ENCODE data around the gene SMAD7. TPM values are rescaled to one million over a fixed set of nuclear protein-coding genes. Genes with fewer than 3 reads are reported as not detected.

Gene SMAD7
- total and polyA plus RNA-seq, 9 donors, result 10.7 to 36.5 (median 13.7) TPM

DNA sequence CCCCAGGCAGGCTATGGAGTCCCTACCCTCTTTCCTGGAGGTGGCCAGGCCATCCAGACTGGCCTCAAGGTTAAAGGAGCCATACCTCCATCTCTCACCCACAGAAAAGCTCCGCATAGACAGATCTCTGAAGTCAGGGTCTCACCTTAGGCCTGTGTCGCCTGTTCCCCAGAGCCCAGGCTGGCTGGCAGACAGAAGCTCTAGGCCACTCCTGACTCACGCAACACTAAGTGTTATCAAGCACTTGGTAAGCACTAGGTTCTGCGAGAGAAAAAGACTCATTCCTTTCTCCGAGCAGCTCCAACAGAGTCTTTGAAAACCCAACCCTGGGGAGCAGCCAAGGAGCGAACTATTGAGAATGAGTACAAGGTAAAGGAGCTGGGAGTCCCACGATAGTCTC is 6.1 kb downstream of the SMAD7 start:
- WGBS, 3 donors, result 69 to 91% (median 79%) methylated on average over 7 of the region's 7 CpGs
- H3K27ac ChIP-seq, result no peak overlapping the region
- DNase-seq, result no peak
- H3K36me3 ChIP-seq, result no peaks in the 10 kb centered on the region
- H3K27me3 ChIP-seq, result no peaks in the 10 kb centered on the region
- H3K4me1 ChIP-seq (ENCODE audit: insufficient read depth), result peaks cover 43% of the 10 kb centered on the region
- no peak overlapping the region for H3K4me3 ChIP-seq
- TF ChIP-seq, protein P1, sequence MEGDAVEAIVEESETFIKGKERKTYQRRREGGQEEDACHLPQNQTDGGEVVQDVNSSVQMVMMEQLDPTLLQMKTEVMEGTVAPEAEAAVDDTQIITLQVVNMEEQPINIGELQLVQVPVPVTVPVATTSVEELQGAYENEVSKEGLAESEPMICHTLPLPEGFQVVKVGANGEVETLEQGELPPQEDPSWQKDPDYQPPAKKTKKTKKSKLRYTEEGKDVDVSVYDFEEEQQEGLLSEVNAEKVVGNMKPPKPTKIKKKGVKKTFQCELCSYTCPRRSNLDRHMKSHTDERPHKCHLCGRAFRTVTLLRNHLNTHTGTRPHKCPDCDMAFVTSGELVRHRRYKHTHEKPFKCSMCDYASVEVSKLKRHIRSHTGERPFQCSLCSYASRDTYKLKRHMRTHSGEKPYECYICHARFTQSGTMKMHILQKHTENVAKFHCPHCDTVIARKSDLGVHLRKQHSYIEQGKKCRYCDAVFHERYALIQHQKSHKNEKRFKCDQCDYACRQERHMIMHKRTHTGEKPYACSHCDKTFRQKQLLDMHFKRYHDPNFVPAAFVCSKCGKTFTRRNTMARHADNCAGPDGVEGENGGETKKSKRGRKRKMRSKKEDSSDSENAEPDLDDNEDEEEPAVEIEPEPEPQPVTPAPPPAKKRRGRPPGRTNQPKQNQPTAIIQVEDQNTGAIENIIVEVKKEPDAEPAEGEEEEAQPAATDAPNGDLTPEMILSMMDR (IDR thresholded peaks at IDR 0.05), result no peak
- TF ChIP-seq POLR2A (IDR thresholded peaks at IDR 0.05), result no peak
- TF ChIP-seq EP300 (IDR thresholded peaks at IDR 0.05), result no peak
- intact Hi-C loops (cut with DNase I), result loop anchor here in 2 of 4 donors (10.0 kb wide), 2 partner anchors 160 to 540 kb away; partner anchors contain the start of gene C18orf32 (in 1 of the 2)
- H3K9me3 ChIP-seq, result no peaks in the 10 kb centered on the region

DNA sequence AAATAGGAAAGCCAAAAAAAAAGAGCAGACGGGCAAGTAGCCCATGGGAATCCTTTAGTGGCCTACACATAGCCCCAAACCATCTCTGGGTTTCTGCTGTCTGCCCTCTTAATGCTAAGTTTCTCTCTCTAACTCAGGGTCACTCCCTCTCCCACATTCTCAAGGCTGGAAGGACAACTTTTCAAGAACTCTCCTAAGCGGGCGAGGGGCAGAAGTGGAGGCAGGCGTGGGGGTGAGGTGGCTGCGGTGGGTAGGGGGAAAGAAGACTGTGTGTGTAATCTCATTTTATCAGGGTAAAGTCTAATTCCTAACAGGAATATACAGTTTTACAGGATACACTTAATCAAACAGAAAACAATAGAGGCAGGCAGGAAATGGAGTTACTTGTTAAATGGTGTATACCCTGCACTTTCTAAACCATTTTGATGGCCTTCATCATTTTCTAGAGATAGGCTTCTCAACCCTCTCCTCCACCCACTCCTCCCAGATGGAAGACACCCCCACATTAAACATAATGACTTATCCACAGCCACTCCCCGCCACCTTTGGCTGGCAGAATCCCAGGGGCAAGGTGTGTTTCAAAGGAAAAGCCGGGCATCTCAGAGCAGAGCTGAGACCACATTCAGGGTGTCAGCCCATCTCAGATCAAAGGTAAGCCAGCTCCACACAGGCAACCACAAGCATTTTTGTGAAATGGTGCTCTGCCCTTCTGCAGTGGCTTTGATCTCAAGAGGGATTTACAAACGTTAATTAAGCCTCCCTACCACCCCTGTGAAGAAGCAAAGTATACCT is 6.8 kb downstream of the SMAD7 start:
- H3K4me1 ChIP-seq (ENCODE audit: insufficient read depth), result peaks cover 46% of the 10 kb centered on the region
- no peaks in the 10 kb centered on the region for H3K36me3 ChIP-seq
- H3K4me3 ChIP-seq, result no peak overlapping the region
- H3K27ac ChIP-seq, result peak overlapping the region in 1 of 2 donors; percentile 11
- DNase-seq, result no peak
- intact Hi-C loops (cut with DNase I), result loop anchor here in 2 of 4 donors (10.0 kb wide), 2 partner anchors 159 to 541 kb away; partner anchors contain the start of gene C18orf32 (in 1 of the 2)
- 80 to 89% (median 87%) methylated on average over 8 of the region's 8 CpGs for WGBS, 3 donors
- TF ChIP-seq, protein P1 (IDR thresholded peaks at IDR 0.05), result no peak
- TF ChIP-seq EP300 (IDR thresholded peaks at IDR 0.05) (no peak), POLR2A (IDR thresholded peaks at IDR 0.05) (no peak)
- no peaks in the 10 kb centered on the region for H3K27me3 ChIP-seq
- H3K9me3 ChIP-seq, result no peaks in the 10 kb centered on the region

DNA sequence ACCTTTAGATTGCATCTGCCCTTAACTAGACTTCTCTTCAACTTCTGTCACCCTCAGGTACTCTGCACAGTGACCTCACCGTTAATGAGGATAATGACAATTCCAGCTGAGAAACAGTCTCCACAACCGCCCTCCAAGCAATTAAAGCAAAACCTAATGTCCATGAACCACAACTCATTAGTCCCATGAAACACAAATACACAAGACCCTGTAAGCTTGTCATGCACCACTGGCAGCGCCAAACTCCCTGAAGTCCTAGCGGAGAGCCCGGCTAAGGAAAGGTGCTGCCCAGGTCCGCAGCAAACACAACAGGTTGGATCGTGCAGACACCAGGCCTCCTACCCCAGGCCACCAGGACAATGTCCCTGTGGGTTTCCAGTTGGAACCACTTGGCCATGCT is 7.4 kb downstream of the SMAD7 start:
- TF ChIP-seq EP300 (IDR thresholded peaks at IDR 0.05), result no peak
- TF ChIP-seq, protein P1 (IDR thresholded peaks at IDR 0.05), result no peak
- TF ChIP-seq POLR2A (IDR thresholded peaks at IDR 0.05), result no peak
- intact Hi-C loops (cut with DNase I), result loop anchor here in 2 of 4 donors (10.0 kb wide), 2 partner anchors 159 to 541 kb away; partner anchors contain the start of gene C18orf32 (in 1 of the 2)
- Histone ChIP-seq H3K4me1 (ENCODE audit: insufficient read depth) (peaks cover 50% of the 10 kb centered on the region), H3K9me3 (no peaks in the 10 kb centered on the region), H3K27ac (peak overlapping the region in 1 of 2 donors; percentile 11), H3K36me3 (no peaks in the 10 kb centered on the region), H3K27me3 (no peaks in the 10 kb centered on the region), H3K4me3 (no peak overlapping the region)
- no peak for DNase-seq
- 77 to 92% (median 87%) methylated on average over 7 of the region's 7 CpGs for WGBS, 3 donors

DNA sequence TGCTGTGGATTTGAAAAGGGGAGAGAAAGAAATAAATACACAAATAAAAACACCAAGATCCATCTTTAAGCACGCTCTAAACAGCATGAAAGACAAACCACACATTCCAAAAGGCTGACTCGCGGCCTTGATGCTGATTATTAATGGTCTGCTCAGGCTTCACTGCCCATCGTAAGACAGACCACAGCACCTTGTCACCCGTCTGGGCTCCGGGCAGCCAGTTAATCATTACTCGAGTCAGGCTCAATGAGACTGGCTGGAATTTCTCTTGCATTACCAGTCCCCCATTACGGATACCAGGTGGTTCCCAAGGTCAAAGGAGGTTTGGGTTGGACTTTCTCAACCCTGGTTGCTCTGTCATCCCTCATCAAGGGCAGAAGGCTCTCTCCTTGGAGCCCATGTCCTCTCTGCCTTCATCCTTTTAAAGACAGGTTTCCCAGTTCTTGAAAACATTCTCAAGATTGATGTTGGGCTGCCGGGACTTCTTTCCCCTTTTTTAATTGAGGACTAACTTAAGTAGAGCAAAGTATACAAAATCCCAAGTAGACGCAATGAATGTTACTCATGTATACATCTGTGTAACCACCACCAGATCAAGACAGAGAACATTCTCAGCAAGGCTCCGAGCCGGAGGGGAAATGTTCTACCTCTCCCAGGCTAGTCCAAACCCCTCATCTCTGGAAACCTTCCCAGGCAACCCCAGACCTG is 8.1 kb downstream of the SMAD7 start:
- intact Hi-C loops (cut with DNase I), result loop anchor here in 2 of 4 donors (10.0 kb wide), 2 partner anchors 158 to 542 kb away; partner anchors contain the start of gene C18orf32 (in 1 of the 2)

More for the DNA sequence above, 8.1 kb downstream of the SMAD7 start:
- H3K9me3 ChIP-seq, result no peaks in the 10 kb centered on the region
- H3K4me3 ChIP-seq, result no peak overlapping the region
- DNase-seq, result no peak
- 33 to 36% (median 36%) methylated on average over 12 of the region's 12 CpGs for WGBS, 3 donors
- no peaks in the 10 kb centered on the region for H3K36me3 ChIP-seq
- H3K4me1 ChIP-seq (ENCODE audit: insufficient read depth), result peaks cover 52% of the 10 kb centered on the region
- H3K27ac ChIP-seq, result peak overlapping the region in 1 of 2 donors; percentile 31
- no peaks in the 10 kb centered on the region for H3K27me3 ChIP-seq
- TF ChIP-seq EP300 (IDR thresholded peaks at IDR 0.05) (no peak), POLR2A (IDR thresholded peaks at IDR 0.05) (no peak)
- TF ChIP-seq, protein P1 (IDR thresholded peaks at IDR 0.05), result no peak

Data from ovary (tissue), 9 donors.